Measurements from ENCODE around the gene KRT81.

GRCh38 chr12:52260361-52261207, 30.8 kb downstream of the KRT81 start:
- no peak for TF ChIP-seq CTCF (IDR thresholded peaks at IDR 0.05)
- no peak for TF ChIP-seq POLR2A (IDR thresholded peaks at IDR 0.05)
